K562 treated with DMSO at 1 percent for 48 hours (cell line): ENCODE results near the gene KDM2B. TPM values are rescaled to one million over a fixed set of nuclear protein-coding genes. Genes with fewer than 3 reads are reported as not detected.

ENCODE experiments used
- total RNA-seq: library from RNA; unstranded; fragments of 300-600 nt; gene quantifications from 2 replicates; pipeline ENCODE4 v1.2.3, GENCODE V29; 2022; ENCODE audit warnings: low replicate concordance; ENCODE audit errors: extremely low read depth

The KDM2B gene
- total RNA-seq: not detected in 2 replicates

DNA sequence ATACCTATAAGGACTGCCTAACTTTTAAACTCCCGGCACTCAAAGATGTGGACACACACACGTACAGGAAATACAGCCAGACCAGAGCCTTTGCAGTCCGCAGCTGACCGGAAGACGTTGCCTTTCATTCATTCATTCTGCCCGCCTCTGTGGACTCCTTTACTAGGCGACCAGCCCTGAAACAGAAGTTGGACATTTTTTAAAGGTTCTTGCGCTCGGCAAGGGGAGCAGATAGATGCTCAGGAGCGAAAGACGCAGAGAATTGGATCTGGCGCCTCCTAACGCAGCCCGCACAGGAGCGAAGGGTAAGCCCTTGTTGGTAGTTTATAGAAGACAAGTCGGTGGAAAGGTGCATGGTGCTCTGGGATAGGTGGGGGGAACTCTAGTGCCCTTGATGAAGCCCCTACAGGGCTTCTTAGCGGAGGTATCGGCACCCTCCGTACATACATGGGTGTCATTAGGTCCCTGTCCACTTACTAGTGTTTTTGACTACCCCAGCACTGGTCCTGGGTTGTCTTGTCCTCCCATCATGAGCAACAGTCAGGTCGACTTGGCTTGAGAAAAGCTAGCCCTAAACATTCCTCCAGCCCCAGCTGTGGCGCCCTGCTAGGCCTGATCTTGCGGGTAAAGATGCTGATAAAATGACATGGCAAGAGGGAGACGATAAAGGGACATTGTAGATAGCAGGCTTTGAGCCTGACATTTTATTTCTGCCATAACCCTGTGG is at the start of gene KDM2B:
Gene KDM2B, minus strand, starts transcription at position 65 of the 727 bp plus-strand sequence. CDS start 112 bp downstream, outside the sequence.

DNA sequence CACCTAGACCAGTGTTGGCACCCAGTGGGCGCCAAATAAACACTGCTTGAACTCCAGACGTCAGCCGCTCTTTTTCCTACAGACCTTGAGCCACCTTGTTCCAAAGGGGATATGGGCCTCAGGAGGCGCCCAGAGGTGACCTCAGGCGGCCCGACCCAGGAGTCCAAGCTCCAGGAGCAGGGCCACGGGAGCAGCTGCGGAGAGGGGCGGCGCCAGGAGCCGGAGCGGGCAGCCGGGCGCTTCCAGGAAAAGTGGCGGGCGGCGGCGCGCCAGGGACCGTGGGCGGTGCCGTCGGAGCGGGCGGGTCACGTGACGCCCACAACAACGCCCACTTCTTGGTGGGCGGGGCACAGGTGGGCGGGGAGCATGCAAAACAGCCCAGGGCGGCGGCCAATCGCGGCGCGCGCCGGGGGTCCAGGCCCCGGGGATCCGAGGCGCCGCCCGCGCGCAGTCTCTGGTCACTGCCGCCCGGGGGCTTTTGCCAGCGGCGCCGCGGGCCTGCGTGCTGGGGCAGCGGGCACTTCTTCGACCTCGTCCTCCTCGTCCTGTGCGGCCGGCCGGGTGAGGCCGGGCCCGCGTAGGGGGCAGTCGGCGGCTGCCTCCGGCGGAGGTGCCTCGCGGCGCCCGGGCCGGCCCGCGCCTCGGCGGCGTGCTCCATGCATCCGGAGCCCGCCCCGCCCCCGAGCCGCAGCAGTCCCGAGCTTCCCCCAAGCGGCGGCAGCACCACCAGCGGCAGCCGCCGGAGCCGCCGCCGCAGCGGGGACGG is 45.4 kb upstream of the KDM2B start, which contains the start of gene ORAI1:
Gene ORAI1, plus strand, starts transcription at position 444 of the 766 bp plus-strand sequence.

DNA sequence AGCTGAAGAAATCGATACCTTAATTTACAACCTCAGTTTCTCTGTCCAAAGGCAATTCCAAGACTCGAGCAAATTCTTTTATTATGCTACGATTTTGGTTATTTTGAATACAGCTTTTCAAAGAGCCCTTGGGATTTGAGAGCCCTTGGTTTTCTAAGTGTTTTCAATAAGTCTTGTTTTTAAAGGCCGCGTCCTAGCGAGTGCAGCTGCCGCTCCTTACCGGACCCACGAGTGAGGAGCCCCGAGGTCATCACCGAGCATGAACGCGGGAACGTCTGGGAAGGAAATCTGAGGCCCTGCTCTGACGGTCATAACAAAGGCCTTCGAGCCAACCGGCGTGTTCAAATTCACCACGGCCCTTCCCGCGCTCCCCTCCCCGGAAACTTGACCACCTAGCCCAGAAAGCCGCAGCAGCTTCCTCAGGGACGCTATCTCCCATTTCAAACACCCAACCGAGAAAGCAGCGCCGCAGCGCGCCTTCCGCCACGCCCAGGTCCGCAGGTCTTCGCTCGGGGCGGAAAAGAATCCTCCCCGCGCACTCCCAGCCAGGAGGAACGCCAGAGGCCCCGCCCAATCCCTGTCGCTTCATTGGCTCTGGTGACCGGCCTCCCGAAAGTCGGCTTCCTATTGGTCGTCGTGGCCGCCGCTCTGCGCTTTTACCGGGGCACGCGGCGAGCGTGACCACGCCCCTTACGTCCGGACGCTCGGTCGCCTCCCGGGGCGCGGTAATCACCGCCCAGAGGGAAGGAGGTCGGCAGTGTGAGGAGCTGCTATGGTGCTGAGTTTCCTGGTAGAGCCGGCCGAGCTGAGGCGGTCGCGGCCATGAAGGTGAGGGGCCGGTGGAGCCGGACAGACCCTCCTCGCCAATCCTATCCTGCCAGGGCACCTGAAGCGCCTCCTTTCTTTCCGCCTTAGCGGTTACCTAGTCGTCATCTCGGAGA is 181.2 kb downstream of the KDM2B start, which contains the start of gene RNF34:
Gene RNF34, plus strand, starts transcription at position 728 of the 941 bp plus-strand sequence. Its CDS starts 95 bp downstream, at position 823.

Other genes with a start within 250 kb of the KDM2B start
- 311 TPM in 1 of 2 replicates, not detected in the other for gene ANAPC5, start 228.6 kb downstream of the KDM2B start, total RNA-seq
- not detected in 2 replicates for gene RNF34, start 180.9 kb downstream of the KDM2B start, total RNA-seq
- not detected in 2 replicates for gene ORAI1, start 45.5 kb upstream of the KDM2B start, total RNA-seq
- not detected in 2 replicates for gene MORN3, start 88.6 kb upstream of the KDM2B start, total RNA-seq
- not detected in 2 replicates for gene TMEM120B, start 131.7 kb upstream of the KDM2B start, total RNA-seq
- not detected in 2 replicates for gene RHOF, start 212.7 kb upstream of the KDM2B start, total RNA-seq
- not detected in 2 replicates for gene SETD1B, start 223.0 kb upstream of the KDM2B start, total RNA-seq